ENCODE data around the gene RAP1A. TPM values are rescaled to one million over a fixed set of nuclear protein-coding genes. Genes with fewer than 3 reads are reported as not detected.
"Not testable (repeated sequence)": the region's sequence is repeated elsewhere in the genome, so short reads cannot be mapped to it uniquely, and the experiment has no call there.

Gene RAP1A
- total RNA-seq, 6 experiments from 2014 or later = 75.7 to 82.9 (median 80.3) TPM

DNA sequence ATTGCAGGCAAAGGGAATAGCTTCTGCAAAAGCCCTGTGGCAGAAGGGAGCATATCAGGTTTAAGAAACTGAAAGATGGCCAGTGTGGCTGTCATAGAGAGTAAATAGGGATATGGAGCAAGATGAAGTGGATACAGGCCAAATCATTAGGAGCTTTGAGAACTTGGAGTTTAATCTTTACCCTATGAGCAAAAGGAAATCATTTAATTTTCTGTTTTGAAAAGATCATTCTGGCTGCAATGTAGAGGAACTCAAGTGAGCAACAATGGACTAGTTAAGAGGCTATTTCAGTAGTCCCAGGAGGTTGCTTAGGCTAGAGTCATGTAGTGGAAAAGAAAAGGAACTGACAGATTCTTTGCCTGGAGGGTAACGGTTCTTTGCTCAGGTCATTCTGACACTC, 47.2 kb downstream of the RAP1A start:
- H3K4me3 Mint-ChIP-seq = no peak overlapping the region
- TF ChIP-seq CTCF (IDR thresholded peaks at IDR 0.05) = no peak
- H3K27ac Mint-ChIP-seq = no peak overlapping the region
- peaks cover 5% of the 10 kb centered on the region for H3K36me3 Mint-ChIP-seq (ENCODE audit: low read depth)
- H3K4me1 Mint-ChIP-seq (ENCODE audit: low read depth) = peaks cover 55% of the 10 kb centered on the region
- H3K27me3 Mint-ChIP-seq (ENCODE audit: insufficient read depth) = no peaks in the 10 kb centered on the region
- no peaks in the 10 kb centered on the region for H3K9me3 Mint-ChIP-seq
- DNase-seq = no peak

GRCh38 chr1:111669268-111669667, 49.7 kb downstream of the RAP1A start:
- Mint-ChIP-seq H3K4me1 (ENCODE audit: low read depth) (peaks cover 57% of the 10 kb centered on the region), H3K27ac (peak overlapping the region; percentile 57), H3K9me3 (no peaks in the 10 kb centered on the region), H3K36me3 (ENCODE audit: low read depth) (peaks cover 5% of the 10 kb centered on the region), H3K4me3 (no peak overlapping the region), H3K27me3 (ENCODE audit: insufficient read depth) (no peaks in the 10 kb centered on the region)
- TF ChIP-seq CTCF (IDR thresholded peaks at IDR 0.05) = no peak
- DNase-seq = no peak

- no peak for DNase-seq
- peaks cover 41% of the 10 kb centered on the region for H3K4me1 Mint-ChIP-seq (ENCODE audit: low read depth)
- no peak for TF ChIP-seq CTCF (IDR thresholded peaks at IDR 0.05)
- H3K36me3 Mint-ChIP-seq (ENCODE audit: low read depth) = peaks cover 10% of the 10 kb centered on the region
- no peak overlapping the region for H3K4me3 Mint-ChIP-seq
- H3K9me3 Mint-ChIP-seq = no peaks in the 10 kb centered on the region
- H3K27ac Mint-ChIP-seq = no peak overlapping the region
- no peaks in the 10 kb centered on the region for H3K27me3 Mint-ChIP-seq (ENCODE audit: insufficient read depth)
These were observed 52.3 kb downstream of the RAP1A start for GRCh38 chr1:111671852-111672251.

- TF ChIP-seq CTCF (IDR thresholded peaks at IDR 0.05) = no peak
- DNase-seq = no peak
- Mint-ChIP-seq H3K27me3 (ENCODE audit: insufficient read depth) (no peaks in the 10 kb centered on the region), H3K27ac (no peak overlapping the region), H3K36me3 (ENCODE audit: low read depth) (peaks cover 13% of the 10 kb centered on the region), H3K9me3 (no peaks in the 10 kb centered on the region), H3K4me3 (no peak overlapping the region), H3K4me1 (ENCODE audit: low read depth) (peaks cover 41% of the 10 kb centered on the region)
These were observed 52.7 kb downstream of the RAP1A start for GRCh38 chr1:111672331-111672730.

GRCh38 chr1:111677604-111678003, 58.0 kb downstream of the RAP1A start:
- DNase-seq = no peak
- Mint-ChIP-seq H3K27ac (no peak overlapping the region), H3K4me3 (no peak overlapping the region), H3K4me1 (ENCODE audit: low read depth) (peaks cover 4% of the 10 kb centered on the region), H3K9me3 (peaks cover 25% of the 10 kb centered on the region), H3K36me3 (ENCODE audit: low read depth) (peaks cover 52% of the 10 kb centered on the region), H3K27me3 (ENCODE audit: insufficient read depth) (no peaks in the 10 kb centered on the region)
- no peak for TF ChIP-seq CTCF (IDR thresholded peaks at IDR 0.05)

- H3K27me3 Mint-ChIP-seq (ENCODE audit: insufficient read depth) = no peaks in the 10 kb centered on the region; the same call in 1 of the 2 replicates
- H3K9me3 Mint-ChIP-seq = peaks cover 42% of the 10 kb centered on the region
- no peak overlapping the region for H3K27ac Mint-ChIP-seq
- peaks cover 71% of the 10 kb centered on the region for H3K36me3 Mint-ChIP-seq (ENCODE audit: low read depth)
- TF ChIP-seq CTCF (IDR thresholded peaks at IDR 0.05) = no peak
- H3K4me1 Mint-ChIP-seq (ENCODE audit: low read depth) = no peaks in the 10 kb centered on the region
- no peak overlapping the region for H3K4me3 Mint-ChIP-seq
- no peak for DNase-seq
These were observed 60.0 kb downstream of the RAP1A start for GRCh38 chr1:111679541-111679940.

DNA sequence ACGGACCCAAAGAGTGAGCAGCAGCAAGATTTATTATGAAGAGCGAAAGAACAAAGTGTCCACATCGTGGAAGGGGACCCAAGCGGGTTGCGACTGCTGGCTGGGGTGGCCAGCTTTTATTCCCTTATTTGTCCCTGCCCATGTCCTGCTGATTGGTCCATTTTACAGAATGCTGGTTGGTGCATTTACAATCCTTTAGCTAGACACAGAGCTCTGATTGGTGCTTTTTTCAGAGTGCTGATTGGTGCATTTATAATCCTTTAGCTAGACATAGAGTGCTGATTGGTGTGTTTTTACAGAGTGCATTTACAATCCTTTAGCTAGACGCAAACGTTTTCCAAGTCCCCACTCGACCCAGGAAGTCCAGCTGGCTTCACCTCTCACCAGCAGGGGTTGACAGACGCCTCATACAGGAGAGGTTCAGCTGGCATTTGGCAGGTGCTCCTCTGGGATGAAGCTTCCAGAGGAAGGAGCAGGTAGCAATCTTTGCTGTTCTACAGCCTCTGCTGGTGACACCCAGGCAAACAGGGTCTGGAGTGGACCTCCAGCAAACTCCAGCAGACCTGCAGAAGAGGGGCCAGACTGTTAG, 60.7 kb downstream of the RAP1A start:
- H3K4me3 Mint-ChIP-seq; H3K4me1 Mint-ChIP-seq (ENCODE audit: low read depth); H3K27ac Mint-ChIP-seq; DNase-seq; H3K27me3 Mint-ChIP-seq (ENCODE audit: insufficient read depth): not testable (repeated sequence)
- Mint-ChIP-seq H3K9me3 (peaks cover 49% of the 10 kb centered on the region), H3K36me3 (ENCODE audit: low read depth) (peaks cover 78% of the 10 kb centered on the region)
